Neural crest cell (in vitro differentiated cells): ENCODE data around the gene KHDRBS2. TPM values are rescaled to one million over a fixed set of nuclear protein-coding genes. Genes with fewer than 3 reads are reported as not detected.

Experiments
- DNase-seq: peaks from one replicate; pipeline ENCODE4 v3.0.0; 2021; ENCODE audit warnings: low read depth, mixed read lengths, low spot score
- H3K27ac Mint-ChIP-seq: one replicate; pipeline ENCODE4 v1.8.0; 2021; ENCODE audit warnings: mild to moderate bottlenecking, mixed read lengths; ENCODE audit not compliant: unreplicated experiment
- H3K27me3 Mint-ChIP-seq: 2 replicates; pipeline ENCODE4 v1.8.0; 2021; ENCODE audit warnings: low read depth, mild to moderate bottlenecking, mixed read lengths
- H3K36me3 Mint-ChIP-seq: 2 replicates; pipeline ENCODE4 v1.8.0; 2021; ENCODE audit warnings: low read depth, mild to moderate bottlenecking, mixed read lengths
- H3K4me1 Mint-ChIP-seq: 2 replicates; pipeline ENCODE4 v1.8.0; 2021; ENCODE audit warnings: mixed read lengths
- H3K4me3 Mint-ChIP-seq: one replicate; pipeline ENCODE4 v1.8.0; 2021; ENCODE audit warnings: mild to moderate bottlenecking, mixed read lengths
- H3K9me3 Mint-ChIP-seq: 2 replicates; pipeline ENCODE4 v1.8.0; 2021; ENCODE audit warnings: mixed read lengths
- CTCF ChIP-seq: fragments of 200-600 bp; sonication (generic); conservative IDR thresholded peaks from 2 replicates; pipeline ENCODE4 v1.5.0; 2021; ENCODE audit warnings: antibody characterized with exemption, mild to moderate bottlenecking
- long read RNA-seq: library from polyadenylated mRNA; unstranded; transcript quantifications from one replicate; pipeline ENCODE4 v2.0.0, GENCODE V29; 2020
- total RNA-seq: library from RNA; stranded (reverse); gene quantifications from 2 replicates; pipeline ENCODE4 v1.2.1, GENCODE V29; 2021

Gene KHDRBS2
- total RNA-seq = 7.0 and 7.3 TPM in 2 replicates
- long read RNA-seq, partial matches to known transcripts = 1 of 8 reads
- long read RNA-seq, other reads (novel, unspliced or antisense) = 3 of 8 reads

GRCh38 chr6:62285612-62286469, at the start of gene KHDRBS2:
KHDRBS2 (minus strand) TSS chr6:62286225.
- TF ChIP-seq CTCF = no peak
- peak; percentile 86 for DNase-seq
- Mint-ChIP-seq H3K36me3 (no peaks in the 10 kb centered on the region), H3K9me3 (no peaks in the 10 kb centered on the region), H3K4me1 (peaks cover 23% of the 10 kb centered on the region), H3K27ac (peak within 1 kb of the TSS; percentile 74), H3K4me3 (peak within 1 kb of the TSS; percentile 93), H3K27me3 (peaks cover 26% of the 10 kb centered on the region)

- H3K4me3 Mint-ChIP-seq = no peak overlapping the region
- no peaks in the 10 kb centered on the region for H3K9me3 Mint-ChIP-seq
- no peaks in the 10 kb centered on the region for H3K27me3 Mint-ChIP-seq
- TF ChIP-seq CTCF = no peak
- no peak overlapping the region for H3K27ac Mint-ChIP-seq
- H3K4me1 Mint-ChIP-seq = peaks cover 17% of the 10 kb centered on the region
- DNase-seq = no peak
- peaks cover 2% of the 10 kb centered on the region for H3K36me3 Mint-ChIP-seq
Observed at GRCh38 chr6:62328607-62329006, 42.6 kb upstream of the KHDRBS2 start.

- H3K27ac Mint-ChIP-seq = no peak overlapping the region
- no peak for TF ChIP-seq CTCF
- H3K4me3 Mint-ChIP-seq = no peak overlapping the region
Observed at GRCh38 chr6:62324834-62325233, 38.8 kb upstream of the KHDRBS2 start.

DNA sequence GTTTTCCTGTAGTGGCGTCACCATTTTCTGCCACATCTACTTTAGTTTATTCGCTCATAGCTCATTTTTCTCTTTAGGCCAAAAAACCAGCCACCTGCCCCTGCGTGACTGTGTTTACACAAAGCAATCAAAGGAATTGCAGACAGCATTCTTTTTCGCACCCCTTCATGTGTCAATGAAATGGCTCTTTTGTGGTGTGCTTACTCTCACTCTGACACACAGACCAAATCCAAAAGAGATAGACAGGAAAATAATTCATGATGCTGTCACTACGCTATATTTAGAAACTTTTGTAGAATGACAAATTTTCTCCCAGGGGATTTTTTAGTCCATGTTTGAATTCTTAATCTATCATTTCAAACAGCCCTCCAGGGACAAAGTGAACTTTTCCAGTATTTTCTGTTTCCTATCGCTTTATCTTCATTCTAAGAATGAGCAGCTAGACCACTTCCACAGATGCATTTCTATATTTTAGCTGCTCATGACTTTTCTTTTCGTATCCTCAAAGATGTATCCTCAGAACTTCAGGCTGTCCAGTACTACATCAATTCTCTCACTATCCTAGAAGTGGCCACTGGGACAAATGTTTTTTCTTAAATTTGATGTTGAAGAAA, 37.9 kb upstream of the KHDRBS2 start:
- H3K27ac Mint-ChIP-seq = peak overlapping the region; percentile 53
- no peak overlapping the region for H3K4me3 Mint-ChIP-seq
- H3K27me3 Mint-ChIP-seq = no peaks in the 10 kb centered on the region
- H3K9me3 Mint-ChIP-seq = no peaks in the 10 kb centered on the region
- no peak for DNase-seq
- TF ChIP-seq CTCF = no peak
- H3K4me1 Mint-ChIP-seq = peaks cover 20% of the 10 kb centered on the region
- no peaks in the 10 kb centered on the region for H3K36me3 Mint-ChIP-seq

More at GRCh38 chr6:62324834-62325233, 38.8 kb upstream of the KHDRBS2 start:
- peaks cover 20% of the 10 kb centered on the region for H3K4me1 Mint-ChIP-seq
- no peaks in the 10 kb centered on the region for H3K36me3 Mint-ChIP-seq
- H3K9me3 Mint-ChIP-seq = no peaks in the 10 kb centered on the region
- H3K27me3 Mint-ChIP-seq = no peaks in the 10 kb centered on the region
- DNase-seq = no peak

GRCh38 chr6:62298745-62299392, 12.8 kb upstream of the KHDRBS2 start:
- DNase-seq = no peak
- no peak overlapping the region for H3K4me3 Mint-ChIP-seq
- H3K36me3 Mint-ChIP-seq = no peaks in the 10 kb centered on the region
- H3K9me3 Mint-ChIP-seq = peaks cover 3% of the 10 kb centered on the region
- no peaks in the 10 kb centered on the region for H3K4me1 Mint-ChIP-seq
- TF ChIP-seq CTCF = no peak
- H3K27me3 Mint-ChIP-seq = no peaks in the 10 kb centered on the region
- no peak overlapping the region for H3K27ac Mint-ChIP-seq
